UCSD-AML1 (cell line): ENCODE measurements around the gene DEFB115.
"Not testable (repeated sequence)": the region's sequence is repeated elsewhere in the genome, so short reads cannot be mapped to it uniquely, and the experiment has no call there.

Experiments
- DNase-seq: peaks from one replicate; lab custom pipeline; 2025; ENCODE audit not compliant: unreplicated experiment; lab: John Stamatoyannopoulos, UW

The DEFB115 gene

GRCh38 chr20:31257364-31257763 is at the start of gene DEFB115:
TSS of gene DEFB115 (plus strand) at chr20:31257664. CDS start at chr20:31257664, 0 bp downstream.
- no peak for DNase-seq

- DNase-seq, result no peak
These were observed 20.5 kb upstream of the DEFB115 start for GRCh38 chr20:31236953-31237352.

GRCh38 chr20:31237763-31238162 is 19.7 kb upstream of the DEFB115 start:
- no peak for DNase-seq

- no peak for DNase-seq
These were observed 18.3 kb upstream of the DEFB115 start for GRCh38 chr20:31239139-31239538.

GRCh38 chr20:31256959-31257358 is 505 bp upstream of the DEFB115 start:
- DNase-seq, result no peak

- DNase-seq, result no peak
These were observed 3.0 kb downstream of the DEFB115 start for GRCh38 chr20:31260326-31260932.

GRCh38 chr20:31274441-31274840 is 17.0 kb downstream of the DEFB115 start:
- no peak for DNase-seq

GRCh38 chr20:31278178-31278577 is 20.7 kb downstream of the DEFB115 start:
- no peak for DNase-seq

GRCh38 chr20:31284964-31285363 is 27.5 kb downstream of the DEFB115 start:
- DNase-seq, result not testable (repeated sequence)

GRCh38 chr20:31308535-31309162 is 51.2 kb downstream of the DEFB115 start, which contains the start of gene DEFB116:
TSS of gene DEFB116 (minus strand) at chr20:31308585. CDS start at chr20:31308585, 0 bp downstream.
- no peak for DNase-seq
